DND-41 (cell line): ENCODE data around the gene FURIN.

ENCODE experiments used
- EZH2 ChIP-seq: IDR thresholded peaks from 3 replicates; pipeline ENCODE4 v1.6.1; 2012; ENCODE audit warnings: borderline replicate concordance, low read depth, mild to moderate bottlenecking, moderate library complexity, low read length, inconsistent platforms; ENCODE audit not compliant: severe bottlenecking
- TF ChIP-seq, protein P1 (sequence below): IDR thresholded peaks from 2 replicates; pipeline ENCODE4 v1.5.1; 2012; ENCODE audit warnings: borderline replicate concordance, low read length, moderate library complexity, mild to moderate bottlenecking; ENCODE audit not compliant: poor library complexity, severe bottlenecking; ENCODE audit errors: extremely low read depth

DNA sequence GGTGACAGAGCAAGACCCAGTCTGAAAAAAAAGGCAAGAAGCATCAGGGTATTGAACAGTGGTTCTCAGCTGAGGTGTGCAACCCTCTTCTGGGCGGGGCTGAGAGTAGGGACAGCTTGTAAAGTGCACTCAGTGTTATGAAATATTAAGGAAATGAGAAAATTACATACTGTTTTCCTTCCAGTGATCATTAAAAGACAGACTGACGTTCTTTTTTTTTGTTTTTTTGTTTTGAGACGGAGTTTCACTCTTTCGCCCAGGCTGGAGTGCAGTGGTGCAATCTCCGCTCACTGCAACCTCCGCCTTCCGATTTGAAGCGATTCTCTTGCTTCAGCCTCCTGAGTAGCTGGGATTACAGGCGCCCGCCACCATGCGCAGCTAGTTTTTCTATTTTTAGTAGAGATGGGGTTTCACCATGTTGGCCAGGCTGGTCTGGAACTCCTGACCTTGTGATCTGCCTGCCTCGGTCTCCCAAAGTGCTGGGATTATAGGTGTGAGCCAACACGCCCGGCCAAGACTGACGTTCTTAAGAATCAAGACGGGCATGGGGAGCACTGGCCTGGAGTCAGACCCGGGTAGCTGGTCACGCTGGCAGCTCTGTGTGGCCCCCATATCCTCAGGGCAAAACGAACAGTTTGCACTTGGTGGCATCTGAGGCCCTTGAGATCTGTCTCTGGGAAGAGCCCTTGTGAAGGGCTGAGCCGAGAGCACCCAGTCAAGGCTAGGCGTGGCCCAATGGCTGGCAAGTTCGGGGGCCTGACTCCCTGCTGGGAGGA lies 46.1 kb downstream of the FURIN start:
- TF ChIP-seq, protein P1, sequence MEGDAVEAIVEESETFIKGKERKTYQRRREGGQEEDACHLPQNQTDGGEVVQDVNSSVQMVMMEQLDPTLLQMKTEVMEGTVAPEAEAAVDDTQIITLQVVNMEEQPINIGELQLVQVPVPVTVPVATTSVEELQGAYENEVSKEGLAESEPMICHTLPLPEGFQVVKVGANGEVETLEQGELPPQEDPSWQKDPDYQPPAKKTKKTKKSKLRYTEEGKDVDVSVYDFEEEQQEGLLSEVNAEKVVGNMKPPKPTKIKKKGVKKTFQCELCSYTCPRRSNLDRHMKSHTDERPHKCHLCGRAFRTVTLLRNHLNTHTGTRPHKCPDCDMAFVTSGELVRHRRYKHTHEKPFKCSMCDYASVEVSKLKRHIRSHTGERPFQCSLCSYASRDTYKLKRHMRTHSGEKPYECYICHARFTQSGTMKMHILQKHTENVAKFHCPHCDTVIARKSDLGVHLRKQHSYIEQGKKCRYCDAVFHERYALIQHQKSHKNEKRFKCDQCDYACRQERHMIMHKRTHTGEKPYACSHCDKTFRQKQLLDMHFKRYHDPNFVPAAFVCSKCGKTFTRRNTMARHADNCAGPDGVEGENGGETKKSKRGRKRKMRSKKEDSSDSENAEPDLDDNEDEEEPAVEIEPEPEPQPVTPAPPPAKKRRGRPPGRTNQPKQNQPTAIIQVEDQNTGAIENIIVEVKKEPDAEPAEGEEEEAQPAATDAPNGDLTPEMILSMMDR, result no peak
- no peak for TF ChIP-seq EZH2
